ENCODE results near the gene ZNF654.

DNA sequence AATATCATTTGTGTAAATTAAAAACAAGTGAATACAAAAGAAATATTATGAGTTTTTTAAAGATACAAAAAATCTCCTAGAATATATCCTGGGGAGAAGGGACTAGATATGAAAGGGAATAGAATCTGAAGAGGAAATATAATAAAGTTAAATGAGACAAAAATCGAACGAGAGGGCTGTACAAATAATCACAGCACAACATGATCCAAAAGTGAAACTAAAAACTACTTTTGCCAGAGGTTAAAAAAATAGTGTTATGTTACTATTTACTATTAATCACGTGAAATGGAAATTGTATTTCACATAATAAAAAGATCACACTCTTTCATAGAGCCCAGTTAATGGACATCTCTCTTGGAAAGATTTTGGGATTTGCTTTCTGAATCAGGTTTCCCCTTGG is 28.8 kb upstream of the ZNF654 start:
- TF ChIP-seq, protein P1, sequence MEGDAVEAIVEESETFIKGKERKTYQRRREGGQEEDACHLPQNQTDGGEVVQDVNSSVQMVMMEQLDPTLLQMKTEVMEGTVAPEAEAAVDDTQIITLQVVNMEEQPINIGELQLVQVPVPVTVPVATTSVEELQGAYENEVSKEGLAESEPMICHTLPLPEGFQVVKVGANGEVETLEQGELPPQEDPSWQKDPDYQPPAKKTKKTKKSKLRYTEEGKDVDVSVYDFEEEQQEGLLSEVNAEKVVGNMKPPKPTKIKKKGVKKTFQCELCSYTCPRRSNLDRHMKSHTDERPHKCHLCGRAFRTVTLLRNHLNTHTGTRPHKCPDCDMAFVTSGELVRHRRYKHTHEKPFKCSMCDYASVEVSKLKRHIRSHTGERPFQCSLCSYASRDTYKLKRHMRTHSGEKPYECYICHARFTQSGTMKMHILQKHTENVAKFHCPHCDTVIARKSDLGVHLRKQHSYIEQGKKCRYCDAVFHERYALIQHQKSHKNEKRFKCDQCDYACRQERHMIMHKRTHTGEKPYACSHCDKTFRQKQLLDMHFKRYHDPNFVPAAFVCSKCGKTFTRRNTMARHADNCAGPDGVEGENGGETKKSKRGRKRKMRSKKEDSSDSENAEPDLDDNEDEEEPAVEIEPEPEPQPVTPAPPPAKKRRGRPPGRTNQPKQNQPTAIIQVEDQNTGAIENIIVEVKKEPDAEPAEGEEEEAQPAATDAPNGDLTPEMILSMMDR (IDR thresholded peaks at IDR 0.05): no peak
- no peak for TF ChIP-seq POLR2A (IDR thresholded peaks at IDR 0.05)

Measured in breast epithelium (tissue), 3 donors.